ENCODE measurements around the gene PSD.

Gene PSD

DNA sequence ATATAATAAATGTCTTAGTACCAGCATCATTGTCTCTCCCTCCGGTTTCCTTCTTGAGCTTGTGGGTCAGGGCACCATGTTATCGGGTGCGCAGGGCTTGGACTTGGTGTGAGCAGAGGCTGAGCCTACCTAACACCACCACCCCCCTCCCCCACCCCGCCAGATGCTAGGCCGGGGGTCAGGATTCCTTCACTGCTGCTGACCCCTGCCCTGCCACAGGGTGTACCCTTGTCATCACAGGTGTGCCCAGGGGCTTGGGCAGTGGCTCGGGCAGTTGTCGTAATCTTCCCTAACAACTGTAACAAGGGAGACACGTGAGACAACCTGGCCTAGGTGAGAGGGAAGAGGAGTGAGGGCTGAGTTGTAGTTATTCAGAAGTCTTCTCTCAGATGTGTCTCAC is 35.7 kb downstream of the PSD start:
- DNase-seq = no peak

DNA sequence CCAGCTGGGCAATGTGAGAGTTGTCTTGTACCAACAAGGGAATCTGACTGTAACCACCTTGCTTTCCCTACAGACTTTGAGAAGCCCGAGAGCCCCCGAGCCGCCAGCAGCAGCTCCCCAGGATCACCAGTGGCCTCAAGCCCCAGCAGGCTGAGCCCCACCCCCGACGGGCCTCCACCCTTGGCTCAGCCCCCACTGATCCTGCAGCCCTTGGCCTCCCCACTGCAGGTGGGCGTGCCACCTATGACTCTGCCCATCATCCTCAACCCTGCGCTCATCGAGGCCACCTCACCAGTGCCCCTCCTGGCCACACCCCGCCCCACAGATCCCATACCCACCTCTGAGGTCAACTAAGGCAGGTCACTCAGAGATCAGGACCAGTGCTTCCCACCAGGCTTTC is 36.6 kb downstream of the PSD start:
- no peak for DNase-seq

DNA sequence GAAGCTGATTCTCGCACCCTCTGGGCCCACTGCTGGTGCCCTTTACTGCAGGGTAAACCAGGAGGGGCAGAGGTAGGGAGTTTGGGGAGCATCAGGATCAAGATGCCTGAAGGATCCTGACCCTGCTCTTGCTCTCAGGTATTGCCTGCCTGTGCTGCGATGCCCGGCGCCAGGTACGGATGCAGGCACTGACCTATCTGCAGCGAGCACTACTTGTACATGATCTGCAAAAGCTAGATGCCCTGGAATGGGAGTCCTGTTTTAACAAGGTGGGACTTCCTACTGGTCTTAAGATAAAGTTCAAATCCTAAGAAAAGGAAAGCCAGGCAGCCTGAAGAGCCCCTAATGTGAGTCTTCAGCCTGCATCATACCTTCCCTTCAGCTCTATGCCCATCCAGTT is 39.2 kb downstream of the PSD start:
- no peak for DNase-seq

DNA sequence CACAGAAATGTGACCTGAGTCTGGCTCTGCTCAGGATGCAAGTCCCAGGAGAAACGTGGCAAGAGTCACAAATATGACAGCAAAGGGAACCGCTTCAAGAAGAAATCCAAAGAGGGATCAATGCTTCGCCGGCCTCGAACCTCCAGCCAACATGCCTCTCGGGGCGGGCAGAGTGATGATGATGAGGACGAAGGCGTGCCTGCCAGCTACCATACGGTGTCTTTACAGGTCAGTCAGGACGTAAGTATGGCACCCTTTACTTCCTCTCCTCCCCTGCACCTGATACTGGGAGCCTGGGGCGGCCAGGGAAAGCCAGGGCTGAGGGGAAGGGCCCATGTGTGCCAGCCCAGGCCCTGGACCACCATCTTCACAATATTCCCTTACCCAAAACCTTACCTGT is 41.7 kb downstream of the PSD start:
- no peak for DNase-seq

DNA sequence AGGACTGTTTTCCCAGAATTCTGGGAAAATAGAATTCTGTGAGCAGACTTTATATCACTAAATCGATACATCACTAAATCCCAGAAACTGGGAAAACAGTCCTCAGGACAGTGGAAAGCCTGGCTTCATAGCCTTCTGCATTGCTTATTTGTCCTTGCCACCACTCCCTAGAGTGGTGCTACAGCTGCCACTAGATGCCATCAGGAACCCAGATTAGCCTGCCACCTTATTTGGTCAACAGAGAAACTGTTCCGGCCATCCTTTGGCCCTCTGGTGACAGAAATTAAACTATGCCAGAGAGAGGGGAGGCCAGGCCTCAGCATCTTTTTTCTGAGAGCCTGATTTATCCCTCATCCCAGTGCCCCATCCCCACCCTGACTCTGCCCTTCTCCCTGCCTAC is 42.7 kb downstream of the PSD start:
- DNase-seq = no peak

- no peak for DNase-seq
These were observed 43.3 kb downstream of the PSD start for GRCh38 chr10:102375250-102375649.

DNA sequence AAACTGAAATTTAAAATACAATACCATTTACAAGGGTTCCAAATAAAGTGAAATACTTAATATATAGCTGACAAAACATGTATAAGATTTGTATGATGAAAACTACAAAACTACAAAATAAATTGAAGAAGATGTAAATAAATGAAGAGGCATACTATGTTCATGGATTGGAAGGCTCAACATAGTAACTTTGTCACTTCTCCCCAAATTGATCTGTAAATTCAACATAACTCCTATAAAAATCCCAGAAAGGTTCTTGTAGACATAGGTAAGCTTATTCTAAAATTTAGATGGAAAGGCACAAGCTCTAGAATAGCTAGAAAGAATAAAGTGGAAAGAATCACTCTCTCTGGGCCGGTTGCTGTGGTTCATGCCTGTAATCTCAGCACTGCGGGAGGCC is 47.3 kb downstream of the PSD start:
- DNase-seq = no peak

DNA sequence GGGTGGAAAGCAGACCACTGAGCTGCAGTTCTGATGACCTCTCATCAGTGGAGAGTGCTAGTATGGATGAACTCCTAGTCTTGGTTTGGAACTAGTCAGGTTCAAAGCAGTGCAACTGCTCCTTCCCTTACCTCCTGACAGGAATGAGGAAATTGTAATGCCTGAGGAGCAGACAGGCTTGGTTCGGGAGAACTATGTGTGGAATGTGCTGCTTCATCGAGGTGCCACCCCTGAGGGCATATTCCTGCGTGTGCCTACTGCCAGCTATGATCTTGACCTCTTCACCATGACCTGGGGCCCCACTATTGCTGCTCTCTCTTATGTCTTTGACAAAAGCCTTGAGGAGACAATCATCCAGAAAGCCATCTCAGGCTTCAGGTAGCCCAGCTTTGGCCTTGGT is 50.5 kb downstream of the PSD start:
- DNase-seq = no peak

DNA sequence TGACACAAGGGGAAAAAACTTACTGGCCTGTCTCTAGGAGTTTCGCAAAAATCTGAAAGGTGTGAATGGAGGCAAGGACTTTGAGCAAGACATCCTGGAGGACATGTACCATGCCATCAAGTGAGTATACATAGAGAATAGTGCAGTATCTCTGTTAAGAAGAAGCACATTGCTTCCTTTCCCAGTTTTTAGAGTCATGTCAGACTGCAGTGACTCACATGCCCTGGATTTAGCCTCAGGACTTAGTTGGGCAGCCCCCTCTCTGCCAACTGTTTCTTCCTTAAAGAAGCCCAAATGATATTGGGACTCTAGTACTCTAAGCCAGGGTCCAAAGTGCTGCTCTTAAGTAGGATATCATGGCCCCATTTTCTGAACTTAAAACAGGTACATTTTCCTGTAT is 51.1 kb downstream of the PSD start:
- no peak for DNase-seq

- DNase-seq = no peak
These were observed 59.7 kb downstream of the PSD start for GRCh38 chr10:102358712-102359382.

DNA sequence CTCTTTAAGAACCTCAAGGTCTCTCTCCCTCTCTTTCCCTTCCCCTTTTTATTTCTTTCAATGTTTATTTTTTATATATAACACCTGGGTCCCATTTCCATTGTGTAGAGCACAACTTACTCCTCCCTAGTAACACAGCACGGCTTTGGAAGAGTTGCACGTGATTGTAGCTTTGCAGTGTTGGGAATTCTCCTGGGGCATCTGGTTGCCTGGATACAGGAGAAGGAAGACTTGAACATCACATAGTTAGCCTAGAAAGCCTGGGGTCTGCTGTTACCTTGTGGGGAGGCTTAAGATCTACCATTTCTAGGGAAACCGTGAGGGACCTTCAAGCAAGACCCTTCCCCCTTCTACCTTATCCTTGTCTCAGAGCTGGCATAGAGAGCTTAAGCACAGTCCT is 64.1 kb downstream of the PSD start:
- DNase-seq = no peak
